OCI-M1 (cell line): Measurements from ENCODE around the gene GSDMA.
A peak's percentile ranks its signal among the peaks of the same experiment; 100 is the strongest.

ENCODE experiments used
- DNase-seq: peaks from one replicate; lab custom pipeline; 2025; lab: John Stamatoyannopoulos, UW

Gene GSDMA, protein sequence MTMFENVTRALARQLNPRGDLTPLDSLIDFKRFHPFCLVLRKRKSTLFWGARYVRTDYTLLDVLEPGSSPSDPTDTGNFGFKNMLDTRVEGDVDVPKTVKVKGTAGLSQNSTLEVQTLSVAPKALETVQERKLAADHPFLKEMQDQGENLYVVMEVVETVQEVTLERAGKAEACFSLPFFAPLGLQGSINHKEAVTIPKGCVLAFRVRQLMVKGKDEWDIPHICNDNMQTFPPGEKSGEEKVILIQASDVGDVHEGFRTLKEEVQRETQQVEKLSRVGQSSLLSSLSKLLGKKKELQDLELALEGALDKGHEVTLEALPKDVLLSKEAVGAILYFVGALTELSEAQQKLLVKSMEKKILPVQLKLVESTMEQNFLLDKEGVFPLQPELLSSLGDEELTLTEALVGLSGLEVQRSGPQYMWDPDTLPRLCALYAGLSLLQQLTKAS

DNA sequence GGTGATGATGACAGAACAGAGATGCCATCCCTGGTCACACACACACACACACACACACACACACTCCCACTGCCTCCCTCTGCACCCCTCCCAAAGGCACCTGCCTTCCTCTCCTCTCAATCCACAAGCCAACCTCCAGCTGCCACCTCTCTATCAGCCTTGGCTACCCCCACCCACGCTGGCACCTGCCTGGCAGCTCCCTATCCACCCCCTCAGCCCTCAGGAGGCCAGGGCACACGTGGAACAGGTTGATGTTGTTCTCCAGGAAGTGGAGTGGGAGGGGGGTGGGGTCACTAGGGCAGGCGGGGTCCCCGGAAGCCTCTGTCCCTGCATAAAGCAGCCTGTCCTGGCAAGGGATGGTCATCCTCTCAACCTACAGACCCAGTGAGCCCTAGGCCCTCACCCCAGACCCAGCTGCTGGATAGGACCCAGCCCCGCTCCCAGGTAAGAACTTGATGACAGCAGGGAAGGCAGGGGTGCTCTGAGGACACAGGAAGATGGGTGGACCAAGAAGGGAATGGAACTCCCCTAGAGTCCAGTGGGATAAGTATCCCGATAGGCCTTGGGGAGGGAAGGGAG lies at the start of gene GSDMA:
GSDMA (plus strand) TSS at position 363 of the 579 bp plus-strand sequence. CDS start 2,684 bp downstream, outside the sequence.
- no peak for DNase-seq

GRCh38 chr17:39913989-39914388 lies 48.8 kb upstream of the GSDMA start:
- DNase-seq = no peak

DNA sequence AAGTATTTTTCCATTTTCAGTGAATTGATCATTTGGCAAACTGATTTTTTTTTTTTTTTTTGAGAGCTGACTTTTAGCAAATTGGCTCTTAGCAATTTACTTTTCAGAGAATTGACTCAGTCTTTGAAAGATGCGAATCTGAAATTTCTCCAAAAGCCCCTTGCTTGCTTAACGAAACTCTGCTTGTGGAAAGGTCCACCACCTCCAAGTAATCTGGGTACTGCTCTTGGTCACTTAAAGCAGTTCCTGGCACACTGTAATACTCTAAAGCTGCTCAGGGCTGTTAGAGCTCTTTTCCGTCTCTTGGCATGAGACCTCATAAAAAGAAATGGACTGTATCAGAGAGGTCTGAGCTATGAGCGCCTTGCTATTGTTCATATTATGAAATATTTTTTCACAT lies 47.2 kb upstream of the GSDMA start:
- DNase-seq = no peak

DNA sequence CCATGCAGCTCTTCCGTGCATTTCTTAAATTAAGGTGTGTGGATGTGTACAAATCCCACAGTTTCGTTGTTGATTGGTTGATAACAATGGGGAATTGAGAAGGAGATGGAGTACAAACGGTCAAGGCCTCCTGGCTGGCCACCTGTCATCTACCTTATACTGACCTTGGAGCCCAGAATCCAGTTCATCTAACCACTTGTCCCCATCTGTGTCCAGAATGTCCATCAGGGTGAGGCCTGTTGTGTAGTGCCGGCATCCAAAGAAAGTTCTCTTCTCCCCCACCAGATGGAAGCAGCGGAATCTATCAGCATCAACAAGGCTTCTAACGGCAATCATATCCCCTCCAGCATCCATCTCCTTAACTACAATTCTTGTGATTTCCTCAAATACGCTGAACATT lies 45.9 kb upstream of the GSDMA start:
- DNase-seq = no peak

DNA sequence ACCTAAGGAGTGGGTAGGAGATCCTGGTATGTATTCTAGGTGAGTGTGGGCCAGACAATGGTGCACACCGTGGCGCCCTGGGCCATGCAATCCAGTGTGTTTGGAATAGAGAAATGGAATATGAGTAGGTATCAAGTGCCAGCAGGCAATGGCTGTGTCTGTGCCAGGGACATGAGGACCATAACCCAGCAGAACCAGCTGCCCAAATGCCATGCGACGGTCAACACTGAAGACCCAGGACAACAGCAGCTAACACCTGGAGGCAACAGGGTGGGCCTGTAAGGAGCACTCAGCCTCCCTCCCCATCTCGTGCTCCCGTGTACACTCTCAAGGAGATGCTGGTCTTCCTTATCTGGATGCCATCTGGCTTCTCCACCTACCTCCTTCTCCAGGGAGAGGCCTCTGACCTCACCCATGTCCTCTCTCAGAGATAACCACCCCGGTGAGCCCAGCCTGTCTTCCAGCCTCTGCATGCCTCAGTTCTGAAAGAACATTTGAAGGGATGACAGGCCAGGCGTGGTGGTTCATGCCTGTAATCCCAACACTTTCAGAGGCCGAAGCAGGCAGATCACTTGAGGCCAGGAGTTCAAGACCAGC lies 43.6 kb upstream of the GSDMA start:
- no peak for DNase-seq

DNA sequence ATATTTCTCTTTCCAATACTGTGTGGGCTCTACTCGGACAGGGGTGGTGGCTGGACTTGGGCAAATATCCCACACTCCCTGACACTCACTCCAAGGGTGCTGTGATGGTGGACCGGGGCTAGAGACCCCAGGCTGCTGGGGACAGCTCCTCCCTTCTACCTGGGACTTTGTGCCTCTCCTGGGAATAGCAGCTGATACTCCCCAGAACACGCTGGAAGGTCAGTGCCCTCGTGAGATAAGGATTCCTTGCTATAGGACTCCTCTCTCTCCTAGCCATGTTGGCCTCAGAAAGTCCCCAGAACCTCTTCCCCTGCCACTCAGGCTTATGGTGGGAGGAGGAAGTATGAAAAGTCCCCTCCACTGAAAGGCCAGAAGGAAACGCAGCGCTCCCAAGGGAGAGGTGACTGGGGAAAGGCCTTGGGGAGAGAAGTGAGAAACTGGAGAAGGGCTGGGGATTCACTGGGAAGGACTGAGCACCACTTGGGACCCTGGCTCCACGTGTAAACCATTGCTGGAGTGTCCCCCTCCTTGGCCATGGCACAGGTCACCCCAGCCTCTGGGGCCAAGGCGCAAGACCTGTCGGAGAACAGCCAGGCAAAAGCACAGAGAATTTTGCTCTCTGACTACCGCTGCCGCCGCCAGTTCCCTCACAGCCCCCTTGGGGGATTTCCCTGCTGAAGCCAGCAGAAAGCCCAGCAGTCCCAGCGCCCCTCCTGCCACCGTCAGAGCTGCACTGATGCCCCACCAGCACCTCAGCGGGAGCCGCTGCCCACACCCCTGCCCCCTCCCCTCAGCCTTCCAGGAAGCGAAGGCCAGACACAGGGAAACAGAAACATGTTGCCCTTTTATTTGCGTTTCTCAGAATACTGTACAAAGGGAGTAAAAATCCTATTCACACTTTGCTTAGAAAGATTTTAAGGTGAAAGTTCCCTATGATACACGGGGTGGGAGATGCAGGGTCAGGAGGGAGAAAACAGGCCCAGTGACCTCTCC lies 42.3 kb upstream of the GSDMA start:
- no peak for DNase-seq

DNA sequence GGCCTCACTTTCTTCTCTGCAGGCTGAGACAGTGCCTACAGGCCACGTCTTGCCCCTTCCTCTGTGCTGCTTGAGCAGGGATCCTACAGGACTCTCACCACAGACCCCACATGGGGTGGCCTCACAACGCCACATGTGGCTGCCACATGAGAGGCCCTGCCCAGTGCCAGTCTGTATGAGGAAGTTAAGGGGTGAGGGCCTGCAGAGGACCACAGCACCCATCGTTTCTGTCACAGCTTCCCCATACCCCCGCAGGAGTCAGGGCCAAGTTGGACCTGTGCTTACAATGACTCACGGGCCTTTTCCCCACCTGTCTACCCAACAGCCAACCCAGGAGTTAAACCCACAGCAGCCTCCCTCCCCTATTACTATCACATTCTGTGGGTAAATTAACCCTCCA lies 41.5 kb upstream of the GSDMA start:
- no peak for DNase-seq

DNA sequence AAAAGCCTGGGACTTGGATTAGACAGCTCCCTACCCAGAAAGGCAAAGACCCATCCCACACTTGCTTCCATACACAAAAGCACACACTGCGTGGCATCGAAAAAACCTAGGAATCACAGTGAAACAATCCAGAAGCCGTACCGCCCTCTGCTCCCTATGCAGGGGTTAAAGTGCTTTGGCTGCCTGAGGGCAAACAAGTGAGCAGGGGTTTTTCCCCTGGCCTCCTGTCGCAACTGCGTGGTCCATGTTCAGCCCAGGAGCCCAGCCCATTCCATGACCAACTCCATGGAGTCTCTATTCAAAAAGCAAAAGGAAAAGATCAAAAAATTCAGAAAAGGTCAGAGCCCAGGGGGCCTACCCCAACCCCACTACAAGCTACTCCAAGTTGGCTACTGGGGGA lies 40.8 kb upstream of the GSDMA start:
- DNase-seq = no peak

DNA sequence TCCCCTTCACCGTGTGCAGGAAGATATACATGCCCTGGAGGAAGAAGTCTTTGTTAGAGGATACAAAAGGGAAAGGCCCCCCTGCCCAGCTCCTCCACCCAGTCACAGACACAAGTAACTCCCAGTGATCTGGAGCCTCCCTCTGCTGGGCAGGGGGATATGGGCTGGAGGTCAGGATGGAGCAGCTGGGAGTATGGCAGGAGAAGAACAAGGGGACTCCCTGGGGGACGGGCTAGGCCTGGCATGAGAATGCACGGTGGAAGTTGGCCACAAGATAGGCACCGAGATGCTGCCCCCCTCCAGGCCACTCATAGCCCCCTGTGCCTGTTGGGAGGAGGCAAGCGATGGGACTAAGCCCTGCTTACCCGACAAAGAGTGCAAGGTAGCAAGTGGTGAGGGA lies 39.6 kb upstream of the GSDMA start:
- DNase-seq = no peak

DNA sequence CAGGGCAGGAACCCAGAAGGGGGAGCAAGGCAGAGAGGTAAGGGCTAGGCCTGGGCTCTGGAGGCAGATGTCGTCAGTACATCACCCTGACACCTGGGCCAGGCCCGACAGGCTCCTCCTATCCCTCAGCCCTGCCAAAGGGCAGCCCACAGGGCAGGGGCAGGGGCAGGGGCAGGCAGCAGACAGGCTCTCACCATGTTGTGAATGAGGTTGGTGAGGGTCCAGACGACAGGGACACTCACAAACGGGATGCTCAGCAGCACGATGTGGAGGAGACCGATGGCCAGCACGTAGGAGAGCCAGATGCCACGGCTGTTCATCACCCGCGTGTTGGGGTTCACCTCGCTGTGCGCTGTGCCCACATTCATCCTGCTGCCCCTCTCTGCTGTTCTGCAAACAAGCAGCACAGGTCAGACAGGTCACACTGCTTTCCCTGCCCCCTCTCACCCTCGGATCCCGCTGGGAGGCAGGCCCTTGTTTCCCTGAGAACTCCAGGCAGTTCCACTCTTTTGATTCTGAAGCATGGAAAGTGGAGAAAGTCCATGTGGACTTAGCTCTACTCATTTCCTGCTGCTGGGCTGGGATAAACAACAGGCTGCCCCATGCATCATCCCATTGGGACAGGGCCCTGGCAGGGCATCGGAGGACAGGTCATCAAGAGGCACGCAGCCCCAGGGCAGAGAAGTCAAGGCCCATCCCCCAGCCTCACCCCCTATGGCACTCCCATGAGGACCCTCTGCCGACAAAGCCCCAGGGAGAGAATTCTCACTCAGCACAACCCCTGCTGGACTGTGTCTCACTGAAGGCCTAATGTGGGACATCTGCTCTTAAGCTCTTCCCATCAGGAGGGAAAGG lies 38.7 kb upstream of the GSDMA start:
- no peak for DNase-seq

GRCh38 chr17:39924691-39925055 lies 38.1 kb upstream of the GSDMA start:
- no peak for DNase-seq

GRCh38 chr17:39925282-39926134 lies 37.3 kb upstream of the GSDMA start:
- DNase-seq = no peak

- DNase-seq = no peak
These were observed 36.6 kb upstream of the GSDMA start for GRCh38 chr17:39926135-39926587.

DNA sequence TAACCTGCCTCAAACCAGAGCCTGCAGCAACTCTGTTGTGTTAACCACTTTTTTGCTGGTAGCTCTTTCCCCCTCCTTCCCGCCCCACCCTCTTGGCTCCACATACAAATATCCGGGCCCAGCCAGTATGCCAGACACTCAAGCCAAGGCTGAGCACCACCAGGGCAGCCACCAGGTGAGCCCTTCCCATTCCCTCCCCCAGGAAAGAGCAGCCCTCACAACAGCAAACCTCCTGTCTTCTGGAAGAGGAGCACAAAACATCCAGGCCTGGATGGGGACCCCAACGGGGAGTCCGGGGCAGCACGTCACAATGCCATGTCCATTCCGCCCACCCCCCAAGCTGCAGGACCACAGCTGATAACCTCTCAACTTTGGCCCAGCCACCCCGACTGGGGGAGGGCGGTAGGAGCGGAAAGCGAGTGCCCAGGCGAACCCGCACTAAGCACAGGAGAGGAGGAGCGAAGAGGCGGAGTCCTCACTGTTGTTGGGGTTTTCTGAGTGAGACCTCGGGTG lies 36.2 kb upstream of the GSDMA start:
- peak; percentile 43 for DNase-seq

DNA sequence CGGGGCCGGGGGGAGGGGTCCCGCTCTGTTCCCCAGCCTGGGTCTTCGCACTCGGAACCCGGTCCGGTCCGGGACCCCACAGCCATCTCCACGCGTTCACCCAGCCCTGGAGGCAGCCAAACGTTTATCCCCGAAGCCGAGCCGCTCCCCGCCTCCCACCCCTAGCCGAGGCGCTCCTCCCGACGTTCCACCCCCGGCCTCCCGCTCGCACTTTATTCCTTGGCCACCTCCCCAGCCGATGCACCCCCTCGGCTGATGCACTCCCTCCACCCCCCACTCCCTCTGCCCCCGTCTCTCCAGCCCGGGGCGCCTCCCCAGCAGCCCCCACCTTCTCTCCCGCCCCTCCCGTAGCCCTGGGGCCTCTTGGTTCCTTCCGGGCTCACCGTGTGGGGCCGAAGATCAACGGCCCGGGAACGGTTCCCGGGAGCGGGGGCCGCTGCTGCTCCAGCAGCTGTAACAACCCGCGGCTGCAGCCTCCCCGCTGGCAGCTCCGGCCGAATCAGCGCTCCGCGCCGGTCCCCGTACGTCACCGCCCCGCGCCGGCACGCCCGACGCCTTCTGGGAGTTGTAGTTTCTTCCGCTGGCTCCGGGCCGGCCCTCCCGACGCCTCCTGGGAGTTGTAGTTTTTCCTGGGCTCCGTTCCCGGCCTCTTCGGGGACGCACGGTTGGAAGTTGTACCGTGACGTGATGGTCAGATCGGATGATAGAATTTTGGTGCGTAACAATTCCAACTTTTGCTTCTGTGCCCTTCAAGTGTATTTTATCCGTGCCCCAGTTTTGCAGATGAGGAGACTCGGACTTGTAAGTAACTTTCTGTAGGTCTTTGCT lies 35.5 kb upstream of the GSDMA start, which contains the start of the genes LRRC3C and ORMDL3:
LRRC3C (plus strand) TSS at position 632 of the 828 bp plus-strand sequence. CDS start 13,792 bp downstream, outside the sequence.
ORMDL3 (minus strand) TSS at position 501 of the 828 bp plus-strand sequence. CDS start 3,398 bp downstream, outside the sequence.
- DNase-seq = peak; percentile 95

- peak; percentile 52 for DNase-seq
These were observed 34.6 kb upstream of the GSDMA start for GRCh38 chr17:39927929-39928857.

GRCh38 chr17:39928858-39929645 lies 33.8 kb upstream of the GSDMA start:
- DNase-seq = peak; percentile 81
